ENCODE measurements around the gene MLEC. TPM values are rescaled to one million over a fixed set of nuclear protein-coding genes. Genes with fewer than 3 reads are reported as not detected.

The MLEC gene
- total RNA-seq, 2 experiments from 2014 or later = 64.5 to 76.1 TPM

DNA sequence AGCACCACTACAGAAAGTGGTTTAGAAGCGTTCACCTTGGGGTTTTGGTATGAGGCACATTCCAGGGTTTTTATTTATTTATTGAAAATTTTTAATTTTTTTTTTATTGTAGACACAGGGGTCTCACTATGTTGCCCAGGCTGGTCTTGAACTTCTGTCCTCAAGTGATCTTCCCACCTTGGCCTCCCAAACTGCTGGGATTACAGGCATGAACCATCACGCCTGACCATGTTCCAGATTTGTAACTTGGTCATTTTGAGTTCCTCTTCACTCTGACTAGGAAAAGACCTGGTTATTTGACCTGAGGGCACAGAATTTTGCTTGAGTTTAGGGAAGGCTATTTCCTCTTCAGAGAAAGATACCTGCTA is 3.1 kb downstream of the MLEC start:
- DNase-seq = no peak
- H3K9me3 Mint-ChIP-seq = no peaks in the 10 kb centered on the region
- H3K27ac Mint-ChIP-seq = no peak overlapping the region
- no peak for ATAC-seq (ENCODE audit: low read depth)
- no peaks in the 10 kb centered on the region for H3K27me3 Mint-ChIP-seq
- peaks cover 13% of the 10 kb centered on the region for H3K36me3 Mint-ChIP-seq
- no peak overlapping the region for H3K4me3 Mint-ChIP-seq
- peaks cover 45% of the 10 kb centered on the region for H3K4me1 Mint-ChIP-seq
- POLR2A ChIA-PET = interaction anchor here (1.3 kb wide), 1 partner anchor 21 kb away, joined by 3 read pairs; no protein-coding TSS in a partner anchor

DNA sequence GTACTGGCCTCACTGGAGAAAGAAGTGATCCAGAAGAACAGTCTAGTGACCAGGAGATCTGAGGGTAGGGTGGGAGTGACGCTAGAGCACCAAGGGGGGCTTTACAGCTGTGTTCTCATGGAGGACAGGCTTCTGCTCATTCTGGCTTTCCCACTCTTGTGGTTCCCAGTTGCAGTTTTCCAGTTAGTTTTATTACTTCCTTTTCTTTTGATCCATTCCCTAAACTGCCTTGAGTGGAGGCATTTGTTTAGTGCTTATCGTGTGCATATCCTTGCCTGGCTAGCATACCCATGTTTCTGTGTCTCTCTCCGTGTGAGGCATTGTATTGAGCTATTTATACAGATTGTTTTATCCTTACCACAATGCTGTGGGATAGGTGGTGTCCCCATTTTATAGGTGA is 4.0 kb downstream of the MLEC start:
- H3K9me3 Mint-ChIP-seq = no peaks in the 10 kb centered on the region
- peaks cover 13% of the 10 kb centered on the region for H3K36me3 Mint-ChIP-seq
- H3K4me1 Mint-ChIP-seq = peaks cover 41% of the 10 kb centered on the region
- no peak for DNase-seq
- no peaks in the 10 kb centered on the region for H3K27me3 Mint-ChIP-seq
- no peak overlapping the region for H3K27ac Mint-ChIP-seq
- no peak overlapping the region for H3K4me3 Mint-ChIP-seq
- POLR2A ChIA-PET = no interaction called here
- no peak for ATAC-seq (ENCODE audit: low read depth)

DNA sequence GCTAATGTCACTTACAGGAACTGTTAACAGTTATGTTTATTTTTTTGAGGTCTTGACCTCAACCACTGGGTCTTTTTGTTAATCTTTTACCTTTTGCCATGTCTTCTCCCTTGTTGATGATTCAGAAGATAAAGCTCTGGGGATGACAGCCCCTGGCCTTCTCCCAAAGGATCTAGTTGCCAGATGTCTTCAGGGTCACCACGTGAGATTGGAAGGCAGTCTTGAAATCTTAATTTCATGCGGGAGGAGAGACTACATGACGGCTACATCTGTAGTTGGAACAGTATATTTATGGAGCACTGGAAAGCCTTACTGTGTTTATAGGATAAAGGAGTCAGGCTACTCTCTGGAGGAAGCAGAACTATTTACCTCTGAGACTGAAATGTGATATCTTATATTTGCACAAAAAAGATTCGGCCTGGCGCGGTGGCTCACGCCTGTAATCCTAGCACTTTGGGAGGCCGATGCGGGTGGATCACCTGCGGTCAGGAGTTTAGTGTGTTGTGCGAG is 5.6 kb downstream of the MLEC start:
- Mint-ChIP-seq H3K9me3 (no peaks in the 10 kb centered on the region), H3K36me3 (peaks cover 14% of the 10 kb centered on the region), H3K27ac (peak overlapping the region; percentile 46), H3K27me3 (no peaks in the 10 kb centered on the region), H3K4me1 (peaks cover 38% of the 10 kb centered on the region), H3K4me3 (peak overlapping the region; percentile 28)
- POLR2A ChIA-PET = interaction anchor here (0.6 kb wide), 1 partner anchor 56 kb away, joined by 4 read pairs; no protein-coding TSS in a partner anchor
- no peak for ATAC-seq (ENCODE audit: low read depth)
- DNase-seq = no peak

DNA sequence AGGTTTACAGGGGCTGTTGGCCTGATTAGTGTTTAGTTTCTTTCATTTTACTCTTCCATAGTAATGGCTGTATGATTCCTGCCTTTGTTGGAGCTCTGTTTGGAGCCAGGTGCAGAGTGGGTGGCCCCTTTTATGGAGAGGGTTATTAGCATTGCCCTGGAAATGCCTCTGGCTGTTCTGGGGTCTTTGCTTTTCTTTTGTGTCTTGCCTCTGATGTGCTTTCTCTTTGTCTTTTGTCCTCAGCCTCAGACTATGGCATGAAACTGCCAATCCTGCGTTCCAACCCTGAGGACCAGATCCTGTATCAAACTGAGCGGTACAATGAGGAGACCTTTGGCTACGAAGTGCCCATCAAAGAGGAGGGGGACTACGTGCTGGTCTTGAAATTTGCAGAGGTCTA is 6.9 kb downstream of the MLEC start:
- Mint-ChIP-seq H3K9me3 (no peaks in the 10 kb centered on the region), H3K4me1 (peaks cover 29% of the 10 kb centered on the region), H3K36me3 (peaks cover 14% of the 10 kb centered on the region), H3K27ac (no peak overlapping the region), H3K4me3 (no peak overlapping the region), H3K27me3 (no peaks in the 10 kb centered on the region)
- ATAC-seq (ENCODE audit: low read depth) (no peak), DNase-seq (no peak)
- POLR2A ChIA-PET = no interaction called here

DNA sequence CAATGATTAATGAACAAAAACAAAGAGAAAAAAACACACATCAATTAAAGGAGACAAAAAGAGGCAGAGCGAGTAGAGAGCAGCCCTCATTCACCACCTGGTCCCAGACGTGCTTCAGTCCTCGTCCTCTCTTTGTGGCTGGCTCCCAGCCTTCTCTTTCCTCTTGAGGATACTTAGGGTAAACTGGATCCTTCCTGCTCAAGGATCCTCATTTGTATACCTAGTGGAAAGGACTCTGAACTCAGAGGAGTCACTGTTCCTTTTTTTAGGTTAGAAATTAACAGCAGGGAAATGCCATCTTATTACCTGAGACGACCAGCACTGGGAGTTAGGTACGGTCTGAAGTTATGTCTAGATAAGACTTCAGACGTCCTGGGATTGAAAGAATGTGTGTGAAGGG is 9.7 kb downstream of the MLEC start:
- POLR2A ChIA-PET = no interaction called here
- no peak overlapping the region for H3K4me3 Mint-ChIP-seq
- no peaks in the 10 kb centered on the region for H3K9me3 Mint-ChIP-seq
- H3K27me3 Mint-ChIP-seq = no peaks in the 10 kb centered on the region
- H3K36me3 Mint-ChIP-seq = peaks cover 20% of the 10 kb centered on the region
- DNase-seq = no peak
- H3K4me1 Mint-ChIP-seq = peaks cover 14% of the 10 kb centered on the region
- no peak overlapping the region for H3K27ac Mint-ChIP-seq
- ATAC-seq (ENCODE audit: low read depth) = no peak

DNA sequence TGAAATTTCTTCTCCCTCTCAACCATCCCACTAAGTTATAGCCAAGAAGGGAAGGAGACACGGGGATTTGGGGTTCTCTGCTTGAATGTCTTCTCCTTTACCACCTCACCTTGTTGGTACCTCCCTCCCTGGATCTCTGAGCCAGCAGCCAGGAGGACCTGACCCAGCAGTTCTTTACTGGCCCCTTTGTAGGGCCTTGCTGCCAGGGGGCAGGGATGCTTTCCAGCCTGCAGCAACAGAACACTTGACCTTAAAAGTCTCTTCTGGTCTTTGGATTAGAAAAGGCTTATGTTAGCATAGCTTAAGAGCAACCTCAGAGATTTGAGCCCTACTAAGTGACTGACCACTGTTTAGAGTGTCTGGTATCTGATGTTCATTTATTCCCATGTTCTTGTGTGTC is 10.4 kb downstream of the MLEC start:
- H3K4me3 Mint-ChIP-seq = no peak overlapping the region
- H3K27ac Mint-ChIP-seq = no peak overlapping the region
- ATAC-seq (ENCODE audit: low read depth) (no peak), DNase-seq (no peak)
- no peaks in the 10 kb centered on the region for H3K27me3 Mint-ChIP-seq
- POLR2A ChIA-PET = interaction anchor here (1.4 kb wide), 2 partner anchors 10 to 48 kb away, joined by 4 read pairs; partner anchors contain the start of gene MLEC
- no peaks in the 10 kb centered on the region for H3K9me3 Mint-ChIP-seq
- peaks cover 10% of the 10 kb centered on the region for H3K4me1 Mint-ChIP-seq
- H3K36me3 Mint-ChIP-seq = peaks cover 21% of the 10 kb centered on the region

DNA sequence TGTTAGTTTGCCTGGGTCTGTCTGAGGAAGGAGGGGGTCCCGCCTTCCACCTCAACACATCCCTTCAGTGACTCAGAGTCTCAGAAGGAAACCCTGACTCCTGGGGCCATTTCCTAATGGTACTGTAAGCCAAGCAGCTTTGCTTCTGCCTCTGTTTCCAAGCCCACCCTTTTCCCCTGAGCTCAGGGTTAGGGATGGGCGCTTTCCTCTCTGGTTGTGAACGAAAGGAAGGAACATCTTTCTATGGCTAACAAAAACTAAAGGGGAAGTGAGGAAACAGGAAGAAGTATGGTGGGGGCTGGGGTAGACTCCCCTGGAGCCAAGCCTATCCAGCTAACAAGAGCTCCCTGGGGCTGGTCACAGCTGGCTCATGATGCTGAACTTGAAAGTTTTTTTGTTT is 11.7 kb downstream of the MLEC start:
- Mint-ChIP-seq H3K36me3 (peaks cover 17% of the 10 kb centered on the region), H3K27me3 (no peaks in the 10 kb centered on the region), H3K9me3 (no peaks in the 10 kb centered on the region), H3K4me3 (no peak overlapping the region), H3K4me1 (peaks cover 1% of the 10 kb centered on the region), H3K27ac (peak overlapping the region; percentile 23)
- ATAC-seq (ENCODE audit: low read depth) (no peak), DNase-seq (no peak)
- POLR2A ChIA-PET = interaction anchor here (0.8 to 1.4 kb wide), 3 partner anchors 12 to 116 kb away, joined by 3 to 4 read pairs (median 4); partner anchors contain the start of gene MLEC

DNA sequence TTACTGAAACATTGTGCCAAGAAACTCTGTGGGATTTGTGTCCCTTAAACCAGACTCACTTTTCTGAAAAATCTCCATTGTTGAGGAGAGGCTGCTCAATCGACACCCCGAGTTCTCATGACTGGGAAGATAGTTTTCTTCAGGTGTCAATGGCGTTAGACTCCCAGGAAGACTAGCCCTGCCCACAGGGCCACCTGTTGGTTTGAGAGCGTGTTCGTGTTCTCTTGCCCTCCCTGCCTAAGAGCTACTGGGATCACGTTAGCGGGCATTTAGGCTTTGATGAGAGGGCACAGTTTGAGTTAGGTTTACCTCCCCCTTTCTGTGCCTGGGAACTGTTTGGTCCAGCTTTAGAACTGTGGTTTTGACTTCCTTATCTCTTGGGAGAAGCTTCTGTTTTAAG is 12.6 kb downstream of the MLEC start:
- Mint-ChIP-seq H3K4me3 (no peak overlapping the region), H3K4me1 (peaks cover 1% of the 10 kb centered on the region), H3K27me3 (no peaks in the 10 kb centered on the region), H3K9me3 (no peaks in the 10 kb centered on the region), H3K27ac (no peak overlapping the region), H3K36me3 (peaks cover 16% of the 10 kb centered on the region)
- no peak for DNase-seq
- POLR2A ChIA-PET = no interaction called here
- no peak for ATAC-seq (ENCODE audit: low read depth)

DNA sequence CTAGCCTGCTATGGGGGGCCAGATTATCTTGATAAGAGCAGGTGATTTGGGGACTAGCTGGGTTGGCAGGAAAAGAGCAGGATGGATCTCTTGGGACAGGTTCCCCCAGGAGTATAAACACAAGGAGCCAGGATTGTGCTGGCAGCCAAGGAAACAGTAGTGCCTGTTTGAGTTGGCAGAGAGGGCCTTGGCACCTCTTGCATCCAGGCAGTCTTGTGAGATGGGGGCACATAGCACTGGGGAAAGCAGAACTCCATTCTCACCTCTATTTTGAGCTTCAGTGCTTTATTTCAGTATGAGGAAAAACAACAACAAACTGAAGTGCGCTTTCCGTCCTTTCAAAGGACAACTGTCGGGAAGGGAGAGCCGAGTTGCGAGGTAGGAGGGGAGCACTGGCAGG is 13.9 kb downstream of the MLEC start:
- H3K9me3 Mint-ChIP-seq = no peaks in the 10 kb centered on the region
- H3K4me1 Mint-ChIP-seq = peaks cover 1% of the 10 kb centered on the region
- H3K27ac Mint-ChIP-seq = no peak overlapping the region
- H3K27me3 Mint-ChIP-seq = no peaks in the 10 kb centered on the region
- POLR2A ChIA-PET = no interaction called here
- H3K36me3 Mint-ChIP-seq = peaks cover 12% of the 10 kb centered on the region
- ATAC-seq (ENCODE audit: low read depth) (no peak), DNase-seq (no peak)
- H3K4me3 Mint-ChIP-seq = no peak overlapping the region

DNA sequence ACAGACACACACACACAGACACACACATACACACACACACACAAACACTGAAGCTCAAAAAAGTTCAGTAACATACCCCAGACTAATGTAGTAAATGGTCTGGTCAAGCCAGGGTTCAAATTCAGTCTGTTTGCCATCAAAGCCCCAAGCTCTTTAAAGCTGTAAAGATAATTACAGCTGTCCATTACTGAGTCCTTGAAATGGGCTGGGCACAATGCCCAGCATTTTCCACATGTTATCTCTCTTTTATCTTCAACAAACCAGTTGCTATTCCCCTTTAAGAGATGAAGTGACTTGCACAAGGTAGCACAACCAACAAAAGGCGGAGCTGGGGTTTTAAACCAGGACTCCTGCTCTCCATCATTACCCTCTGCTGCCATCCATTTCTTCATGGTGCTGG is 15.7 kb downstream of the MLEC start:
- Mint-ChIP-seq H3K36me3 (peaks cover 9% of the 10 kb centered on the region), H3K27me3 (no peaks in the 10 kb centered on the region), H3K9me3 (no peaks in the 10 kb centered on the region), H3K4me3 (no peak overlapping the region), H3K4me1 (peaks cover 1% of the 10 kb centered on the region), H3K27ac (no peak overlapping the region)
- DNase-seq = no peak
- POLR2A ChIA-PET = no interaction called here
- ATAC-seq (ENCODE audit: low read depth) = no peak

DNA sequence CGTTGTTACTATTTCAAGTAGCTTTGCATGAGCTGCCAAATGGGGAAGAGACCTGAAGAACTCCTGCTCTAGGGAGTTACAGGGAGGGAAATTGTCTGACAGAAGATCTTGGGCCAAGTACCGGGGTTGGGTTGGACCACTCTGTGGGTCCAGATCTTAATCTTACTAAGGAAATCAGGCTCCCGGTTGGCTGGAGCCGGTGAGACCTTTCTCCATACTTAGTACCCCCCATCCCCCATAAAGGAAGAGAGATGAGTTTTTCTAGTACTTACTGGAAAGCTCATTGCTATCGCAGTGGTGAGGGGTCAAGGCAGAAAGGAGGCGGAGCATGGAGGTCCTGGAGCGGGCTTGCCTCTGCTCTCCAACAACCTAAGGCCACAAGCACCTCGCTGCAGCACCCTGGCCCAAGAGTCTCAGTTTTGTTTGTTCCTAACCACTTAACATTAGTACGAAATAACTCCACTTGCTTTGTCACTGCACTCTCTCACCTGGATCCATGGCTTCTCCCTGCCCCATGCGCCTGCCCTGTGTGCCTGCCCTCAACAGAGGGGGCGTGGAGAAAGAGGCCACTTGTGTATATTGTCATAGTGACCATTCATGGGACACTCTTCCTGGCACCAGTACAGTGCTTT is 16.5 kb downstream of the MLEC start:
- Mint-ChIP-seq H3K9me3 (no peaks in the 10 kb centered on the region), H3K4me3 (no peak overlapping the region), H3K27ac (no peak overlapping the region), H3K27me3 (no peaks in the 10 kb centered on the region), H3K4me1 (peaks cover 1% of the 10 kb centered on the region), H3K36me3 (peaks cover 9% of the 10 kb centered on the region)
- DNase-seq (no peak), ATAC-seq (ENCODE audit: low read depth) (no peak)
- POLR2A ChIA-PET = no interaction called here

DNA sequence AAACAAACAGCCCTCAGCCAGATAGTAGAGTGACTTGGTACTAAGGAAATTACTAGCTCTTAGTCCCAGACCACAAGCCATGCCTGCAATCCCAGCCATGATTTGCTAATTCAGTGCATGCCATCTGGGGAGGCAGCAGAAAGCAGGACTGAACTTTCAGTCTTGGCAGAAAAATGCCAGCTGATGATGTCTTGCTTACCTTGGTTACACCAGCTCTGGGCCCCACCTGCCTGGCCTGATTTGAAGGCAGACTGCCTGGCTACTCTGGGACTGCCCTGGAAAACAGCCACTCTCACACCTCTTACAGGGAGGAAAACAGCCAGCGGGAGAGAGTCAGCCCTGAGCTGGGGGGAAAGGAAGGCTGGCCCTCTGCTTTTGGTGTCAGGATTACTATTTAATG is 18.7 kb downstream of the MLEC start:
- H3K27me3 Mint-ChIP-seq = no peaks in the 10 kb centered on the region
- H3K27ac Mint-ChIP-seq = no peak overlapping the region
- ATAC-seq (ENCODE audit: low read depth) (no peak), DNase-seq (no peak)
- peaks cover 4% of the 10 kb centered on the region for H3K4me1 Mint-ChIP-seq
- H3K4me3 Mint-ChIP-seq = no peak overlapping the region
- peaks cover 4% of the 10 kb centered on the region for H3K36me3 Mint-ChIP-seq
- POLR2A ChIA-PET = no interaction called here
- H3K9me3 Mint-ChIP-seq = no peaks in the 10 kb centered on the region

DNA sequence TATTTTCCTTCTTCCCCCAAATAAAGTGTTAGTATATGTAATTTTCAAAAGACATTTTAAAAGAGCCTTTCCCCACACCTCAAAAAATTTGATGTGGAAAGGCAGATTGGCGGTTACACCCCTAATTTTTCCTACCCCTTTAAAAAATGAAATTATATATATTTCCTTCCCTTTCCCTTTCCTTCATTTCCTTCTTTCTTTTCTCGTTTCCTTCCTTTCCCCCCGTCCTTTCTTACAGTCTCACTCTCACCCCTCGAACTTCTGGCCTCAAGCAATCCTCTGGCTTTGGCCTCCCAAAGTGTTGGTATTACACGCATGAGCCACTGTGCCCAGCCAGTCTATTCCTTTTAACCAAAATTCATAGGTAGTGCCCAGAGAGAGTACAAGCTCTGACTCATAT is 19.1 kb downstream of the MLEC start:
- Mint-ChIP-seq H3K9me3 (no peaks in the 10 kb centered on the region), H3K4me1 (peaks cover 4% of the 10 kb centered on the region), H3K4me3 (no peak overlapping the region), H3K36me3 (peaks cover 3% of the 10 kb centered on the region), H3K27ac (no peak overlapping the region), H3K27me3 (no peaks in the 10 kb centered on the region)
- POLR2A ChIA-PET = no interaction called here
- DNase-seq (no peak), ATAC-seq (ENCODE audit: low read depth) (no peak)

DNA sequence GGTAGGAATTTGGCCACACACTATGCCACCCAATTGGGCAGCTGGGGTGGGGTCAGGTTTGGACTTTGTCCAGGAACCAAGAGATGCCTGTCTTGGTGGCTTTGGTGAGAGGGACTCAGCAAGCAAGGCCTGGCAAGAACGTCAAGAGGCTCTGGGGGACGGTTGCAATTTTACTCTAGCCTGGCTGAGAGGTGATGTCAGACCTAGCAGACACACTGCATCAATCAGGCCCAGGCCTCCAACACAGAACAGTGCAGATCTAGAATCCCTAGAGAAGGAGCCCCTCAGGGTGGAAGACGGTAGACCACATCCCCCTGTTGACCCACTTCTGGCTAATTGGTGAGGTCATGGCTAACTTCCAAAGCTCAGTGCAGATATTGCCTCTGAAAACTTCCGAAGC is 21.7 kb downstream of the MLEC start:
- Mint-ChIP-seq H3K4me3 (no peak overlapping the region), H3K27ac (no peak overlapping the region)
- no peak for DNase-seq

More for the DNA sequence above, 21.7 kb downstream of the MLEC start:
- no peaks in the 10 kb centered on the region for H3K36me3 Mint-ChIP-seq
- ATAC-seq (ENCODE audit: low read depth) = no peak
- H3K27me3 Mint-ChIP-seq = no peaks in the 10 kb centered on the region
- POLR2A ChIA-PET = no interaction called here
- no peaks in the 10 kb centered on the region for H3K9me3 Mint-ChIP-seq
- H3K4me1 Mint-ChIP-seq = peaks cover 27% of the 10 kb centered on the region

All from activated naive CD8-positive, alpha-beta T cell treated with anti-CD3 and anti-CD28 coated beads, Interleukin-2, amount 10 ng/mL, durations not matched to agents 7 days and 5 days (primary cell).